Retinal pigment epithelial cell (primary cell): ENCODE results near the gene ZBTB38.

Source experiments
- DNase-seq: peaks from one replicate; pipeline ENCODE4 v3.0.0-alpha.2; 2010; ENCODE audit warnings: low read depth
- H3K4me3 ChIP-seq: 2 replicates; pipeline ENCODE4 v1.5.1; 2011; ENCODE audit warnings: mild to moderate bottlenecking, low read length, control low read depth, moderate library complexity
- TF ChIP-seq, protein P1 (sequence below): conservative IDR thresholded peaks from 2 replicates; pipeline ENCODE4 v1.5.1; 2011; ENCODE audit warnings: low read depth, low read length, control low read depth, inconsistent platforms

The ZBTB38 gene

DNA sequence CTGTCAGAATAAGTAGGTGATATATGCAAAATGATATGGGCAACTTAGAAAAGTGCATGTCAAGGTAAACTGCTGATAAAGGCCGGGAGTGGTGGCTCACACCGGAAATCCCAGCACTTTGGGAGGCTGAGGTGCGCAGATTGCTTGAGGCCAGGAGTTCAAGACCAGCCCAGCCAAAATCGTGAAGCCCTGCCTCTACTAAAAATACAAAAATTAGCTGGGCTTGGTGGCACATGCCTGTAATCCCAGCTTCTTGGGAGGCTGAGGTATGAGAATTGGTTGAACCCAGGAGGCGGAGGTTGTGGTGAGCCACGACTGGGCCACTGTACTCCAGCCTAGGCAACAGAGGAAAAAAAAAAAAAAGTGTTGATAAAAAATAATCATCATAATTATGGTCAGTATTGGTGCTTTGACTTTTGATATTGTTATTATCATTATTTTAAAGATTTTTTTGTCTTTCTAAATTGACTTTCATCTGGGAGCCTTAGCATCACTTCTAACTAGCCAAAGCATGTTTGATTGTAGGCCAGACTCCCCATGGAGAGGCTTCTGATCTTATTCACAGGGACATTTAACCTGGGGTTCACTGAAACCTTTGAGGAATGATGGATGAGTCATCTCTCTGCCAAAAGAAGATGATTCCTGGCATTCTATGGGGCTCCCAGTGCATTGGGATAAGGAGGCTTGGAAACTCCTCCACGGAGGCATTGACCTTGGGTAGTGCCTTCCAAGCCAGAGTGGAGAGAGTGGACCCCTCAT lies 5.6 kb downstream of the ZBTB38 start:
- TF ChIP-seq, protein P1, sequence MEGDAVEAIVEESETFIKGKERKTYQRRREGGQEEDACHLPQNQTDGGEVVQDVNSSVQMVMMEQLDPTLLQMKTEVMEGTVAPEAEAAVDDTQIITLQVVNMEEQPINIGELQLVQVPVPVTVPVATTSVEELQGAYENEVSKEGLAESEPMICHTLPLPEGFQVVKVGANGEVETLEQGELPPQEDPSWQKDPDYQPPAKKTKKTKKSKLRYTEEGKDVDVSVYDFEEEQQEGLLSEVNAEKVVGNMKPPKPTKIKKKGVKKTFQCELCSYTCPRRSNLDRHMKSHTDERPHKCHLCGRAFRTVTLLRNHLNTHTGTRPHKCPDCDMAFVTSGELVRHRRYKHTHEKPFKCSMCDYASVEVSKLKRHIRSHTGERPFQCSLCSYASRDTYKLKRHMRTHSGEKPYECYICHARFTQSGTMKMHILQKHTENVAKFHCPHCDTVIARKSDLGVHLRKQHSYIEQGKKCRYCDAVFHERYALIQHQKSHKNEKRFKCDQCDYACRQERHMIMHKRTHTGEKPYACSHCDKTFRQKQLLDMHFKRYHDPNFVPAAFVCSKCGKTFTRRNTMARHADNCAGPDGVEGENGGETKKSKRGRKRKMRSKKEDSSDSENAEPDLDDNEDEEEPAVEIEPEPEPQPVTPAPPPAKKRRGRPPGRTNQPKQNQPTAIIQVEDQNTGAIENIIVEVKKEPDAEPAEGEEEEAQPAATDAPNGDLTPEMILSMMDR, result no peak
- no peak for DNase-seq
- H3K4me3 ChIP-seq, result no peak overlapping the region

DNA sequence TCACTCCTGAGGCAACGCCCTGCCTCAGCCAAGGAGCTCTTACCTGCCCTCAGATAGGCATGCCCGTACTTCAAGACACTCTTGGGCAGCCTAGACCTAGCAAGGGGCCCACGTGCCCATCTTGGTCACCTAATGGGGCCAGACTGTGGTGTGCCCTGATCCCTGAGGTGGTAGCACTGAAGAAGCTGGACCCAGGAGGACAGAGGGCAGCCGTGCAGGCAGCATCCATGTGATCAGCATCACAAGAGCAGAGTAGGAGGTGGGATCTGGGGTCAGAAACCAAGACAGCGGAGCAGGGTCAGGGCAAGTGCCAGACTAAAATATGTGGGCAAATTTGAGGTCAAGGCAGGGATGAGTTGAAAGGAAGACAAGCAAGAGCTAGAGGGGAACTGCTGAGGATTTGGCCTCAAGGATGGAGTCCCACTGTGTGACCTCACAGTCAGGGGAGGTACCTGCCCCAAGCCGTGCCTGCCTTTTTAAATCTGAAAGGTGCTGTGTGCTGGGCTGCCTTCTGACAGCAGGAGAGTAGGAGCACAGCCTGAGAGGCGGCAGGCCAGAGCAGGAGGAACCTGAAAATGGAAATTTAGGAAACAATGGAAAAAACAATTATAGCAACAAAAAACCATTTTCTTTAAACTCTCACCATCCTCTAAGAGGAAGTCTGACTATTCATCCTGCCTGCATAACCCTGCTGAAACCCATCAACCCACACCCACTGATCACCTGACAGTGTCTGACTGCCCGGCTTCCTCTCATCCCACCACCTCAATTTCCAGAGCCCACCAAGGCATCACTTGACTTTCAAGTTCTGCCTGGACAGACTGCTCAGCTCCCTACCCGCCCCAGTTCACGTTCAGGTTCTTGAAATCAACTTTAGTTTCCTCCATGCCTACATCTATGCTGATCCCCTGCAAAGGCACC lies 7.3 kb downstream of the ZBTB38 start:
- DNase-seq, result no peak
- H3K4me3 ChIP-seq, result no peak overlapping the region

DNA sequence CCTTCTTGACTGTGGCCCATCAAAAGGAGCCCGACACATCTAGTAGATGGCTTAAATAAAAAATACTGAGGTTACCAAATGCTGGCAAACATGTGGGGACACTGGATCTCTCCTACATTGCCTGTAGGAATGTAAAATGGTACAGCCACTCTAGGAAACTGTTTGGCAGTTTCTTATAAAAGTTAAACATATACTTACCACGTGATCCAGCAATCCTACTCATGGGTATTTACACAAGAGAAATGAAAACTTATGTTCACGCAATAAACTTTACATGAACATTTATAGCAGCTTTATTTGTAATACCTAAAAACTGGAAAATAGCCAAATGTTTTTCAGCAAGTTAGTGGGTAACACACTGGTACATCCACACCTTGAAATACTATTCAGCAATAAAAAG lies 9.1 kb downstream of the ZBTB38 start:
- no peak overlapping the region for H3K4me3 ChIP-seq
- TF ChIP-seq, protein P1, result no peak
- DNase-seq, result no peak

More for the DNA sequence above, 7.3 kb downstream of the ZBTB38 start:
- TF ChIP-seq, protein P1, result no peak

DNA sequence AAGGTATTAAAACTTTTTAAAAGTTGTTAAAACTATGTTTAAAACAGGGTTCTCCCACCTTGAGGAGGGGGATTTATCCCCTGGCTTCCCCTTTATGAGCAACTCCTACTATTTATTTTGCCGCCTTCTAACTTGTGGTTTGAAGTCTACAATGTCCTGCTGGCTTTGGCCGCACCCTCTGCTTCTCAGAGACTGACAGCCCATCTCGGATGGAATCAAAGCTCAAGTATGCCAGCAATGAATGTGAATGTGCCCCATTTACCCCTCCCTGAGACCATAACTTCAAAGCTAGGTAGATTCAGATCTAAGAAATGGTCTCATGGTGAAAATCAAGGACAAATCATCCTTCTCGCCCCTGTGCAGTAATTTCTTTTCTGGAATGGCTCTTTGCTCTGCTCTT lies 10.3 kb downstream of the ZBTB38 start:
- no peak for DNase-seq
- H3K4me3 ChIP-seq, result no peak overlapping the region
- TF ChIP-seq, protein P1, result no peak

DNA sequence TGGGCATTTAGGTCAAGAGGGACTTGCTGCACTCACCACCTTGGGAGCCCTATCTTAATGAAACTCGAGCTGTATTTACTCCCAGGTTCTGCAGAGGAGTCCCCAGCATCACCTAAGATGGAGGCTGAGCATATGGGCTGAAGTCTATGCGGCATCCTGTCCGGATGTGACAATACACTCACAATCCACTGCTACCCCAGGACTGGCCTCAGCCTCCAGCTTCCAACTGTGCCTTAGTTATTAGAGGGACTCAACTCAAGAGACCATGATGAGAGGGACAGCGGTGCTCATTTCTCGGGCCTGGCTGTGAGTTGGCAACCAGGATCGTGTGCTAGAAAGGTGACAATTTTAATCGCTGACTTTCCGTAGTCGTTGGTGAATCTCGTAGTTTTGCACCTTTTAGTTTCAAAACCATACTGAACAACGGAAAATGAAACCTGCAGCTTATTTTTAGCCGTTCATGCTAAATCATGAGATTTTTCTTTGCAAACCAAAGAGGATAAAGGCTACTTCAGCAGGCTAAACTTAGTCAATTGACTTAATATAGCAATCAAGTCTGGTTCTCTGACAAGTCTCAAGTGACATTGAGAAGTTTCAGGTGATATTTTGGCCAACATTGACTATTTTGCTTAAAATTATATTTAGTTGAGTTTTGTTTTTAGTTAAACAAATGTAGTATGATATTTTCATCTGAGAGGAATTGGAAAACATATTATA lies 11.1 kb downstream of the ZBTB38 start:
- TF ChIP-seq, protein P1, result no peak
- DNase-seq, result no peak
- no peak overlapping the region for H3K4me3 ChIP-seq

DNA sequence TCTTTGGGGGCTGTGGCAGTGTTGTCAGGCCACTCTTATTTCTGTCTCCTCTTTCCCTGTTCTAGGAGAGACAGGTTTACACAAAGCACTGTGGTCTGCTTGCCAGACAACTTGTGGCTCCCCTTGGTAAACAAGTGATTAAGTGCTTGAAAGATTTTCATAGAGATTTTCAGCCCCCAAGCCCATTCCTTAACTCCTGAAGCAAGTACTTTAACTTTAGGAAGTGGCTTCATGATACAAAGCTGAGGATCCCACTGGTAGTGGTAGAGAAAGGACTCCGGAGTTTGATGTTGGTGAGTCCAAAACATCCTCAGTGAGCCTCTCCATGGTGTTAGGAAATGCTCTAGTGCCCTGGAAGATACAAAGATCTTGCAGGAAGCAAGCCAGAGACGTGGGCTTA lies 12.0 kb downstream of the ZBTB38 start:
- H3K4me3 ChIP-seq, result no peak overlapping the region
- TF ChIP-seq, protein P1, result no peak

More for the DNA sequence above, 12.0 kb downstream of the ZBTB38 start:
- no peak for DNase-seq
